Testis (tissue), 3 donors: ENCODE results near the gene TNS1. TPM values are rescaled to one million over a fixed set of nuclear protein-coding genes. Genes with fewer than 3 reads are reported as not detected.

ENCODE experiments used
- DNase-seq: peaks from one replicate; pipeline ENCODE4 v3.0.0-alpha.2; 2019
- H3K27ac ChIP-seq, 2 donors: fragments of 200-600 bp; sonication (generic); one replicate each; pipeline ENCODE4 v1.5.1; 2019
- H3K27me3 ChIP-seq: fragments of 200-600 bp; sonication (generic); one replicate; pipeline ENCODE4 v1.5.1; 2019
- H3K36me3 ChIP-seq: fragments of 200-600 bp; sonication (generic); one replicate; pipeline ENCODE4 v1.5.1; 2017; ENCODE audit warnings: low read depth; ENCODE audit errors: missing control alignments
- H3K4me1 ChIP-seq: fragments of 200-600 bp; sonication (generic); one replicate; pipeline ENCODE4 v1.5.1; 2019
- H3K4me3 ChIP-seq, 2 donors: fragments of 200-600 bp; sonication (generic); one replicate each; pipeline ENCODE4 v1.5.1; 2017 to 2019
- H3K9me3 ChIP-seq: fragments of 200-600 bp; sonication (generic); one replicate; pipeline ENCODE4 v1.5.1; 2017
- POLR2A ChIP-seq: fragments of 450-650 bp; IDR thresholded peaks from one replicate; pipeline ENCODE4 v1.6.1; 2017; ENCODE audit warnings: antibody characterized with exemption, mild to moderate bottlenecking, moderate library complexity
- WGBS, 2 donors: methylation state at CpG; one replicate each; pipeline ENCODE4 v1.1.5; 2018; 5-methylcytosine and 5-hydroxymethylcytosine counted together
- intact Hi-C: fragments of 100-400 bp; cut with DNase I; formaldehyde crosslinking; loops from one replicate; pipeline ENCODE4 v1.15.1; 2023; ENCODE audit warnings: low total_unique reads
- polyA plus RNA-seq: library from polyadenylated mRNA; stranded (reverse); fragments of 350-450 nt; fragmentation: Illumina TruSeq; extraction: RNeasy Lipid Tissue Mini Kit (QIAGEN cat#74804); gene quantifications from one replicate; pipeline ENCODE4 v1.2.3, GENCODE V29; 2014; ENCODE audit warnings: low read depth, low replicate concordance; ENCODE audit not compliant: insufficient read depth
- total RNA-seq, 2 donors: library from RNA; depleted of rRNA; stranded (reverse); fragments of >200 nt; gene quantifications; one replicate each; pipeline ENCODE4 v1.2.3, GENCODE V29; 2016
- TF ChIP-seq, protein P1 (sequence below), 3 experiments: fragments of 450-650 bp in 2 of 3; fragments of 200-600 bp in 1 of 3; sonication (generic) in 1 of 3; IDR thresholded peaks; one replicate each; pipeline ENCODE4 v1.5.1; 2016 to 2019; ENCODE audit warnings: antibody characterized with exemption in 3 of 3, mild to moderate bottlenecking in 2 of 3, moderate library complexity in 1 of 3

The TNS1 gene
- total and polyA plus RNA-seq, 3 donors from 2014 or later: 75.9 to 256 (median 227) TPM

DNA sequence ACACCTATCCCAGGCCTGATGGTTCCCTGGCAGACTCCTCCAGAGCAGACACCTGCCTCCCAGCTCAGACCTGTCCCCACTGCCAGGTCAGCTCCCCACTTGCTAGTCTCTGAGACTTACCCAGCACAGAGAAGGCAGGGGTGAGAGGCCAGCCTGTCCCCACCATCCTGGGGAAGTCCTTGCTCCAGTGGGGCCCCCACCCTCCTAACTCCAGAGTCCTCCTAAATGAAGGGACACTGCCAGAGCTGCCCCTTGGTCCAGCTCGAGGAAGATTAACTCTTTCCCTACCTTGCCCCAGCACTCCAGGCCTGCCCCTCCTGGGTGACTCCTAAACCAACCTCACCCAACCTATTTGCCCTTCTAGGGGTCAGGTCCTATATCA, 30.4 kb upstream of the TNS1 start:
- Histone ChIP-seq H3K27me3 (no peaks in the 10 kb centered on the region), H3K4me1 (no peaks in the 10 kb centered on the region), H3K27ac (no peak overlapping the region), H3K9me3 (no peaks in the 10 kb centered on the region), H3K4me3 (no peak overlapping the region), H3K36me3 (no peaks in the 10 kb centered on the region)
- TF ChIP-seq, protein P1, sequence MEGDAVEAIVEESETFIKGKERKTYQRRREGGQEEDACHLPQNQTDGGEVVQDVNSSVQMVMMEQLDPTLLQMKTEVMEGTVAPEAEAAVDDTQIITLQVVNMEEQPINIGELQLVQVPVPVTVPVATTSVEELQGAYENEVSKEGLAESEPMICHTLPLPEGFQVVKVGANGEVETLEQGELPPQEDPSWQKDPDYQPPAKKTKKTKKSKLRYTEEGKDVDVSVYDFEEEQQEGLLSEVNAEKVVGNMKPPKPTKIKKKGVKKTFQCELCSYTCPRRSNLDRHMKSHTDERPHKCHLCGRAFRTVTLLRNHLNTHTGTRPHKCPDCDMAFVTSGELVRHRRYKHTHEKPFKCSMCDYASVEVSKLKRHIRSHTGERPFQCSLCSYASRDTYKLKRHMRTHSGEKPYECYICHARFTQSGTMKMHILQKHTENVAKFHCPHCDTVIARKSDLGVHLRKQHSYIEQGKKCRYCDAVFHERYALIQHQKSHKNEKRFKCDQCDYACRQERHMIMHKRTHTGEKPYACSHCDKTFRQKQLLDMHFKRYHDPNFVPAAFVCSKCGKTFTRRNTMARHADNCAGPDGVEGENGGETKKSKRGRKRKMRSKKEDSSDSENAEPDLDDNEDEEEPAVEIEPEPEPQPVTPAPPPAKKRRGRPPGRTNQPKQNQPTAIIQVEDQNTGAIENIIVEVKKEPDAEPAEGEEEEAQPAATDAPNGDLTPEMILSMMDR (IDR thresholded peaks at IDR 0.05): no peak
- no peak for TF ChIP-seq POLR2A
- no peak for DNase-seq
- intact Hi-C loops: no loop called here
- WGBS, 2 donors: 50 to 53% methylated on average over 1 of the region's 1 CpG

DNA sequence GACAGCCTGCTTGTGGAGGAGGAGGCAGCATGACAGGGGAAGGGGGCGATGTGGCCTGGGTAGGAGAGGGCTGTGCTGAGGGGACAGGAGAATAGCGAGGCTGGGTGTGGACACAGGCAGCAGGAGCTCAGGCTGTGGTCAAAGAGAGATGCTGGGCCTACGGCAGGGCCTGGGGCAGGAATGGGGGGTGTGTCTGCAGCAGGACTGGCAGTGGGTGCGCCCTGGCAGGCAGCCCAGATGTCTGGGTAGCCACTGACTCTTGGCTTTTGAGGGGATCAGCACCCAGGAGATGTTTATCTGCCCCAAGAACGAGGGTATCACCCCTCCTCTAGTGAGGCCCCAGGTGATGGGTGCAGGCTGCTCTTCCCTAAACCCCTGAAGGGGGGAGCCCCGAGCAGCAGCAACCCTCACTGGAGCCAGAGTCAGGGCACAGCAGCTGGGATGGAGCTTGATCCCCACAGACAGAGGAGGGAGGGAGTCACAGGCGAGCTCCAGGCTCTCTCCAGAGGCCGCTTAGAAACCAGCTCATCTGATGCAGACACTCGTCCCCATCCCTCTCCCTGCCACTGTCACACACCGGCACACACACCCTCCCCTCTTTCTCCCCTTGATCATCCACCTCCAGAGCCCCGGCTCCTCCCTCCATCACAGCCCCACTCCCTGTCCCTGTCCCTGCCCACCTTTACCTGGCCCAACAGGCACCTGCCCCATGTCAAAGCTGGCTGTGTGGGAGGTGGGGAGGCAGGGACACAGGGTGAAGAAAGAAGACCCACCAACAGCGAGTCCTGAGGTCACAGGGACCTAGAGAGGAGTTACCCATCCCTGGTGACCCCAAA, 29.8 kb upstream of the TNS1 start:
- H3K27ac ChIP-seq: no peak overlapping the region
- no peak overlapping the region for H3K4me3 ChIP-seq
- intact Hi-C loops: no loop called here
- no peaks in the 10 kb centered on the region for H3K4me1 ChIP-seq
- DNase-seq: no peak
- 68 to 75% methylated on average over 11 to 12 of the region's 12 CpGs for WGBS, 2 donors
- no peaks in the 10 kb centered on the region for H3K36me3 ChIP-seq
- no peaks in the 10 kb centered on the region for H3K9me3 ChIP-seq
- H3K27me3 ChIP-seq: no peaks in the 10 kb centered on the region
- TF ChIP-seq, protein P1 (IDR thresholded peaks at IDR 0.05): no peak
- no peak for TF ChIP-seq POLR2A

DNA sequence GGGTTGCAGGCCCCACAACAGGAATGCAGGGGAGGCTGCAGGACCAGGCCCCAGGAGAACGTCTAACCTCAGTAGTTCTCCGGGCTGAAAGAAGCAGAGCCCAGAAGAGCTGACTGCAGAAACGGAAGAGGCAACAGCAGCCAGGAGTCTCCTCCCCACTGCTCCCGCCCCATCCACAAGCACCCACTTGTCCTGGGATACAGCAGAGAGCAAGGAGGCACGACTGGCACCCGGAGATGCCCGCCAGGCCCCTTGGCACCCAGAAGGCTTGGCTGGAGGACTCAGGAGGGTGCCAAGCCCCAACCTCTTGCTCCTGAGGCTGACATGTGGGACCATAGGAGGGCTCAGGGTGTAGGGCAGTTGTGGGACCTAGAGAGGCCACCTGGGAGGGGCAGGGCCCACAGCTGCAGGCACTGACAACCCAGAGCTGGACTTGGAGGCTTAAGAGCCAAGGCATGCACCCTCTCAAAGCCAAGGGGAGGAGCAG, 29.0 kb upstream of the TNS1 start:
- DNase-seq: no peak
- Histone ChIP-seq H3K36me3 (no peaks in the 10 kb centered on the region), H3K4me1 (no peaks in the 10 kb centered on the region), H3K4me3 (no peak overlapping the region), H3K27me3 (no peaks in the 10 kb centered on the region), H3K27ac (no peak overlapping the region), H3K9me3 (no peaks in the 10 kb centered on the region)
- intact Hi-C loops: no loop called here
- WGBS, 2 donors: 40 to 73% methylated on average over 1 to 7 of the region's 7 CpGs
- TF ChIP-seq, protein P1 (IDR thresholded peaks at IDR 0.05): no peak
- TF ChIP-seq POLR2A: no peak

DNA sequence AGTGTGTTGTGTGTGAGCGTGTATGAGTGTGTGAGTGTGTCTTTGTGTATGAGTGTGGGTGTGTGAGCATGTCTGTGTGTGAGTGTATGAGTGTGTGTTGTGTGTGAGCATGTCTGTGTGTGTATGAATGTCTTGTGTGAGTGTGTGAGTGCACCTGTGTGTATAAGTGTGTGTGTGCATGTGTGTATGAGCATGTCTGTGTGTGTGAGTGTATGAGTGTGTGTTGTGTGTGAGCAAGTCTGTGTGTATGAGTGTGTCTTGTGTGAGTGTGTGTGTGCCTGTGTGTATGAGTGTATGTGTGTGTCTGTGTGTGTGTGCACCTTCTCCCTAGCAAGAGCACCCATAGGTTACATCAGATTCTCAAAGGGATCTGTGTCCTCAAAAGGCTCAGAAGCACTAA, 28.5 kb upstream of the TNS1 start:
- Histone ChIP-seq H3K4me3 (no peak overlapping the region), H3K36me3 (no peaks in the 10 kb centered on the region), H3K27ac (no peak overlapping the region), H3K4me1 (no peaks in the 10 kb centered on the region), H3K9me3 (no peaks in the 10 kb centered on the region), H3K27me3 (no peaks in the 10 kb centered on the region)
- no peak for TF ChIP-seq POLR2A
- TF ChIP-seq, protein P1 (IDR thresholded peaks at IDR 0.05): no peak
- no peak for DNase-seq
- intact Hi-C loops: no loop called here
- WGBS, 2 donors: 63 to 94% methylated on average over 1 of the region's 1 CpG
